Ovary (tissue), 3 donors: ENCODE results near the gene LGI4.

Experiments used
- POLR2A ChIP-seq: fragments of 450-650 bp; IDR thresholded peaks from one replicate; pipeline ENCODE4 v1.6.1; 2017; ENCODE audit warnings: antibody characterized with exemption, mild to moderate bottlenecking, moderate library complexity
- TF ChIP-seq, protein P1 (sequence below), 3 donors: fragments of 450-650 bp in 2 of 3; fragments of 200-600 bp in 1 of 3; IDR thresholded peaks; one replicate each; pipeline versions ENCODE4 v1.5.1 to v1.8.0; 2016 to 2022; ENCODE audit warnings: antibody characterized with exemption in 3 of 3, mild to moderate bottlenecking in 1 of 3
- donor health status: DM: no; HTN: no; CAD: no.

DNA sequence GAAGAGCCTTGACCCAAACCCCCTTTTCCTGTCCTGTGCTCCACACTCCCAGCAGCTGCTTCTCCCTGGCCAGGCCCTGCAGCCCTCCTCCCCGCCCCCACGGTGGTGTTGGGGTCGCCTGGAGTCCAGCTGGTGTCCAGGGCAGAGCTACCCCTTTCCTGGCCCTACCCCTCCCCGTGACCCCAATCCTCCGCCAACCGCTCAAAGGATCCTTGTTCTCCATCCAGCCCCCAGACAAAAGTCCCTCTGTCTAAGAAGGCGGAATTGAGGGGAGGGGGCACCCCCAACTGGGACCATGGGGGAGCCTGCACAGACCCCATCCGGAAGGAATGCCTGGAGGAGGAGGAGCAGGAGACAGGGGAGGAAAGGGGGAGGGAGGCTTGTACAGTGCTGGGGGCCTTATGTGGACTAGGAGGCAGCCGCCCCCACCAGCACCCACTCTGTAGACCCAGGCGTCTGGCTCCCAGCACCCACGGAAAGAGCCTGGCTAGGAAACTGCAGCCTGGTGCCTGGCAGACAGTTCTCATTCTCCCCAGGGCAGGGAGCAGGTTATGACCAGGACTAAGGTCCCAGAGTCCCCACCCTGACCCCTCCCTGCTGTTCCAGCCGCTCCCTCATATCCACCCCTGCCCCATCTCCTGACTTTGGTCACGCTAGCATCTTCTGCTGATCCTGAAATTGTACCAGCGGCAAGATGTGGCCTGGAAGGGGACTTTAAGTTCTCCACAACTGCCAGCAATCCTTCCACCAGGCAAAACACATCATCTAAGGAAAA, 19.5 kb downstream of the LGI4 start, which contains the start of gene FXYD3:
- TF ChIP-seq, protein P1, sequence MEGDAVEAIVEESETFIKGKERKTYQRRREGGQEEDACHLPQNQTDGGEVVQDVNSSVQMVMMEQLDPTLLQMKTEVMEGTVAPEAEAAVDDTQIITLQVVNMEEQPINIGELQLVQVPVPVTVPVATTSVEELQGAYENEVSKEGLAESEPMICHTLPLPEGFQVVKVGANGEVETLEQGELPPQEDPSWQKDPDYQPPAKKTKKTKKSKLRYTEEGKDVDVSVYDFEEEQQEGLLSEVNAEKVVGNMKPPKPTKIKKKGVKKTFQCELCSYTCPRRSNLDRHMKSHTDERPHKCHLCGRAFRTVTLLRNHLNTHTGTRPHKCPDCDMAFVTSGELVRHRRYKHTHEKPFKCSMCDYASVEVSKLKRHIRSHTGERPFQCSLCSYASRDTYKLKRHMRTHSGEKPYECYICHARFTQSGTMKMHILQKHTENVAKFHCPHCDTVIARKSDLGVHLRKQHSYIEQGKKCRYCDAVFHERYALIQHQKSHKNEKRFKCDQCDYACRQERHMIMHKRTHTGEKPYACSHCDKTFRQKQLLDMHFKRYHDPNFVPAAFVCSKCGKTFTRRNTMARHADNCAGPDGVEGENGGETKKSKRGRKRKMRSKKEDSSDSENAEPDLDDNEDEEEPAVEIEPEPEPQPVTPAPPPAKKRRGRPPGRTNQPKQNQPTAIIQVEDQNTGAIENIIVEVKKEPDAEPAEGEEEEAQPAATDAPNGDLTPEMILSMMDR (IDR thresholded peaks at IDR 0.05), result no peak
- TF ChIP-seq POLR2A, result no peak
